Stimulated activated CD8-positive, alpha-beta memory T cell treated with anti-CD3 and anti-CD28 coated beads, Interleukin-4, amount 100 ng/mL, for 48 hours (primary cell): Measurements from ENCODE around the gene FAM81A.
"Not testable (repeated sequence)": the region's sequence is repeated elsewhere in the genome, so short reads cannot be mapped to it uniquely, and the experiment has no call there.

ENCODE experiments used
- DNase-seq: peaks from one replicate; pipeline ENCODE4 v3.0.0-alpha.2; 2020

FAM81A gene

DNA sequence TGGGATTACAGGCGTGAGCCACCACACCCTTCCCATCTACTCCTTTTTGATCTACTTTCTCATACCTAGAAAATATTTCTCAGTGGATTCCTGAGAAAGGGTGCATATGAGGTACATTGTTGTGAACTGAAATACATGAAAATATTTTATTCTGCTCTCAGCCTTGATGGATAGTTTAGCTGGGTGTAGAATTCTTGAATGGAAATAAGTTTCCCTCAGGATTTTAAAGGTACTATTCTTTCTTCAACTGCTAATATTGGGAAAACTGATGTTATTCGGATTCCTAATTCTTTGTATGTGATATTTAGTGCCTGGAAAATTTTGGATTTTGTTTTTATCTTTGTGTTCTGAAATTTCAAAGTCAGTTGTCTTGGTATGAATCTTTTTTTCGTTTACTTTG is 9.1 kb upstream of the FAM81A start:
- DNase-seq, result not testable (repeated sequence)

DNA sequence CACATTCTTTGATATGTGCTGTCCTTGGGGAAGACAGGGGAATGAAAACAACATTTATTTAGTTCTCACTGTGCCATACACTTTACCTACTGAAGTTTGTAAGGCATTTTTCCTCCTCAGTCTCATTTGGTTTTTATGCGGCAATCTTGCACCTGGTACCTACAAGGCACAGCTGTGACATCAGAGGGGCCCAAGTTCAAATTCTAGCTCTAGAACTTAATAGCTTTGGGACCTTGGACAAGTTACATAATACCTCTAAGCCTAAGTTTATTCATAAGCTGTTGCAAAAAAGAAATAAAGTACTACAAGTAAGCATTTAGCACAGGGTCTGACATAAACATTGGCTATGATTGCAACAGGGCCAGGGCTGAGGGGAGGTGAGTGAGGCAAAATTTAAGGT is 5.6 kb upstream of the FAM81A start:
- DNase-seq, result no peak

DNA sequence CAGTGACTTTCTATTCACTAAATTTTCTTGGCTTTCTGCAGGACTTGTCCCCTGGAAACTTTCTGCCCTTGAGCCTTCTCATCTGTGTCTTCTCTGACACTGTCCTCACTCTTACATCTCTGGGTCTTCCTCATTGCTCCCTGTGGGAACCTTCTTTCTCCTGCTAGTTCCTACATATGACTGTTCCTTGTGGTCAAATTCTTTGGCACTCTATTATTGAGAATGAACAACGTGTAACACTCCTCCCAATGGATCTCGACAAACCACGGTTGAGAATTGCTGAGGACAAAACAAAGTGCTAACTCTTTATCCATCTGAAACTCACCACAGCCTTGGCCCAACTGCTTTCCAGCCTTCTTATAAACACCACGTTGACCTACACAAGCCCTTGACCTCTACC is 3.5 kb upstream of the FAM81A start:
- DNase-seq, result no peak

DNA sequence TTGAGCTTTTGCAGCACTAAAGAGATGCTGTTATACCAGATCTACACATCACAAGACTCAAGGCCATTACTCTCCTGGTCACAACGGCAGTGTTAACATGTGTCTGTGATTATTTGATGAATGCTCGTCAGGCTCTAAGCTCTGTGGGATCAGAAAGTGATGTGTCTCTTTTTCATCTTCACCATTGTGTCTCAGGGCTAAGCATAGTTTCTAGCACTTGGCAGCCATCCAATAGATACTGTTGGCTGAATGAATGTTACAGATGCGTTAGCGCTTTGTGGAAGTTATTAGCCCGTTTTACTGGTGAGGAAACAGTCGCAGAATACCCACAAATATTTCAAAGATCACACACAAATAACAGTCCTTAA is 1.2 kb upstream of the FAM81A start:
- DNase-seq, result no peak

DNA sequence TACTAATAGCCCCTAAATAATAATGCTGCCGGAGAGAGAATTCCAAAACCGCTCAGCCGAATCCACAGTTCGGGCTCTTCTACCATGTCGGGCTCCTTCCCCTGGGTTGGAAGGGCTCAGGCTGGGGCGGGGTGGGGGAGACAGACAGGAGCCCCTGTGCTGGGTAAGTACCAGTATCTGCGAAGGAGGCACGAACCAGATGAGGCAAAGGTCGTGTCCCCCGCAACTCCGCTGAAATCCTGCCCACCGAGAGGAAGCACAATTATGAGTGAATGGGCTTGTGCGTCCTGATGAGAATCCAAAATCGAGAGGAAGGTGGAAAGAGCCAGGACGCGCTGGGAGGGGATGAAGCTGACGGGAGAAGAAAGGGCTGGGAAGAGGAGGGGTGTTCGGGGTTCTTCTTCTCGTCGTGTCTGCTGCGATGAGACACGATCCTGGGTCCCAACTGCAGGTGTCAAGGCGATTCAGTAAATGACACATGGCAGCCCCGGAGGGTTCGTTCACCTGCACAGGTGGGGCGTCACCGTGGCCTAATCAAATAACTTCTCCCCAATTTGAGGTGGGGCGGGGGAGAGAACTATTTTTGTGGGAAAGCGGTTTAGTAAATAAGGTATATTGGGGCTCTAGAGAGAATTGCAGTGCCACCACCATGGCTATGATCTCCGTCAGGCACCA is 707 bp upstream of the FAM81A start:
- DNase-seq, result no peak

DNA sequence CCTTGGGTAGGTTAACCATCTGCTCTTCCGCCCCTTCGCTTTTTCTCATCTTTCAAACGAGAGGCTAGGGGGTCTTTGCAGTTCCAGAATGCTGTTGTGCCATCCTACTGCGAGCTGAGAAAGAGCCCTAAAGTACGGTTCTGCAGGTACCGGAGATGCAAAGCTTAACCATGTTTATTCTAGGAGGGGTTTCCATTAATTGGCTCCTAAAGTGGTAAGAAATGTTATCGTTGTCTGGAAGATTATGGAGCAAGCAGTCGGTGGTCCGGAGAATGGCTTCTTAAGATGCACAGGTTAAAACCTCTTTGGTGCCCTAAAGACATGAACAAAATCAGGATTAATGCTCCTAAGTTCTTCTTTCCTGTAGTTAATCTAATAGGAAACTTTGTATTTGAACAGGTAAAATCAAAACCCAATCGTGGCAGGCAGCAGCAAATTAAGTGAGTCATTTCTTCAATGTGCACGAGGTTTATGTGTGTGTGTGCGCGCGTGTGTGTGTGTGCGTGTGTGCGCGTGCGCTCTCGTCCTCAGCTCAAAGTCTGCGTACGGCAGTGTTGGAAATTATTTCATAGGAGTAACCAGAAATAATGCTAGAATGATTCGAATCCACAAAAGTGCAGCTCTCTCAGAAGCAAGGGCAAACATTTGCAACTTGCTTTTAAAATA is 772 bp downstream of the FAM81A start:
- no peak for DNase-seq

DNA sequence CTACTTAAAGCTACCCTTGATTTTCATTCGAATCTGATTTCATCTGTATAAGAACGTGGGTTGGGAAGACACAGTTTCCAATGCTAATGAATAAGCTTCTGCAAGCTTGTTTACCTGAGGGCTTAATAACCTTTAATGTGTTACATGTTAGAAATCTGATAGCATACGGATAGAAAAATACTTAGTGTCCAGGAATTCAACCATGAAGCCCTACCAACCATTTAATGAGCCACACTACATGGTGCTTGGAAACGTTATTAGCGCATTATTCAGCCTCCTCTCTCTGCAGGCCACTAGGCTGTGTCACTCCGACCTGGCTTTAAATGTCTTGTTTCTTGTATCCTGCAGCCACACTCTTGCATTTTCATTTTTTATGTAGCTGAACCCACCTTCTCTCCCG is 1.6 kb downstream of the FAM81A start:
- no peak for DNase-seq

DNA sequence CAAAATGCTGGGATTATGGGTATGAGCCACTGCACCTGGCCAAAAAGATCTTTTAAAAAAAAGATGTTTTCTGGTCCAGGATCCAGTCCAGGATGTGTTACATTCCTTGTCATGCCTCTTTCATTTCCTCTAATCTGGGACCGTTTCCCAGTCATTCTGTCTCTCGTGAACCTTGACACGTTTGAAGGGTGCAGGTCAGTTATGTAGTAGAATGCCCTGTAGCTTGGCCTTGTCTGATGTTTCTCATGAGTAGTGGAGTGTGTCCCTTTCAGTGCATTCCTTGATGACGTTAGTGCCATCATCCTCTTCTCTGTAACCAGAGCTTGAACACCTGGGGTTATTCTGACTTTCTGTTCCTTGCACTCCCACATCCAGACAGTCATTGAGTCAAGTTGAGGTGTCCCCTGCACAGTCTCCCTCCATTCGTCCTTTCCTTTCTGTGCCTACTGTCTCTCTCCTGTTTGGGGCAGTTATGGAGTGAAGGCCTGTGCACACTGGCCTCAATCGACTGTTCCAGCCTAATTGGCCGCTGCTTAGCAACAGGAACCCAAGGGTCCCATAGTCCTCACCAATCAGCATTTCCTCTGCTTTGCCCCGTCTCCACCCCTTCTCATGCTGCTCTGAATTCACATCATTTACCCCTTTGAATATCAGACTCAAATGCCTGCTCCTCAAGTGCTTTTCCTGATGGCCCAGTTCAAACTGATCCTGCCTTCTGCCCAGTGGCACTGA is 5.5 kb downstream of the FAM81A start:
- no peak for DNase-seq

DNA sequence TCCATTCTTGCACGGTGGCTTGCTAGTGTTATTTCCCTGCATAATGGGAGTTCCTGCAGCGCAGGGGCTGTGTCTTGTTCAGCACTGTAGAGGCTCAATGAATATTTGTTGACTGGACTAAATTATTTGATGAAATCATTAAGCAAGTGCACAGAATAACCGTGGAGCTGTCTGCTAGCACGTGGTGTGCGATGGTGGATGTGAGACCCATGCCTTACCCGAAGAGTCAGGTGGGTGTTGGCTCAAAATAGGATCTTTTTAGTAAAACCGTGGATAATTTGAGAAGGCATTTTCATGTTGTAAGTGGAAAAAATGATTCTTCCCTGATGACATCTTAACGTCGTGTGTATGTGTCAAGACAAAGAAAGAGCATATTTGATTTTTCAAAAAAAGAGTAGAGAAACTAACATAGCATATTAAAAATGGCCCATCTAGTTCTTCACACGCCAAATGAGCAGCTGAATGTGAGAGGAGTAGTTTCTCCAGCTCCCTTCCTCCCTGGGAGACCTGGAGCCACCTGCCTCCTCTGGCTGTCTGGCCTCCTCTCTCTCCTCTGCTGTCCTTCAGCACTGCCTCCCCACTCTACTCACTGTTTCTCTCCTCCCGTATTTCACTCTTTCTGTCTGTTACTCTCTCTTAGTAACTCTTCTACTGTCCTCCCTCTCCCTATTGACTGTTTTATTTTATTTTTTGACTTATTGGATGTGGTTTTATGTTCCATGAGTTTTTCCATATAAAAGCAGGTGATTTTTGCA is 6.3 kb downstream of the FAM81A start:
- DNase-seq, result no peak

DNA sequence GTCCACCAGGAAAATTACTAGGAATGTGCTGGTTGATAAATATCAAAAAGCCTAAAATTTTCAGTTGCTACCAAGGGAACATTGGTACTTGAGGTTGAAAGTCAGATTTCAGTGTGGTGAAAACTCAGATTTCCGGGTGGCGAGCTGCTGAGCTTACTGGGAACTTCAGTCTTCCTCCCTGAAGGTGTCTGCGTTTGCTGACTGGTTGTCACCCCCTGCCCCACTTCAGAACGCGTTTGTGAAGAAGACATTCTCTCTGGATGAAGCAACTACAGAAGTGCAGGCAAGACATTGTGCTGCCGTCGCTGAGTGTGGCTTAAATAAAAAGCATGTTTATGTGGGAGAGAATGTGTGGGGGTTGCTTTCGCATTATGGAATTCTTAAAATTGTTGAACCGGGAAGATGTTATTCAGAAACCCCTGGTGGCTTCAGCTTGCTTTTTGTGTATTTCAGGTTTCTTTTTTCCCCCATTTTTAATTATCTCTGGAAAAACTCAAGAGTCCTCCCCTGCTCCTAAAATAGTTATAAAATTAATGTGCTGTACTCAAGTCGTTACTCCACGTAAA is 7.1 kb downstream of the FAM81A start:
- no peak for DNase-seq

DNA sequence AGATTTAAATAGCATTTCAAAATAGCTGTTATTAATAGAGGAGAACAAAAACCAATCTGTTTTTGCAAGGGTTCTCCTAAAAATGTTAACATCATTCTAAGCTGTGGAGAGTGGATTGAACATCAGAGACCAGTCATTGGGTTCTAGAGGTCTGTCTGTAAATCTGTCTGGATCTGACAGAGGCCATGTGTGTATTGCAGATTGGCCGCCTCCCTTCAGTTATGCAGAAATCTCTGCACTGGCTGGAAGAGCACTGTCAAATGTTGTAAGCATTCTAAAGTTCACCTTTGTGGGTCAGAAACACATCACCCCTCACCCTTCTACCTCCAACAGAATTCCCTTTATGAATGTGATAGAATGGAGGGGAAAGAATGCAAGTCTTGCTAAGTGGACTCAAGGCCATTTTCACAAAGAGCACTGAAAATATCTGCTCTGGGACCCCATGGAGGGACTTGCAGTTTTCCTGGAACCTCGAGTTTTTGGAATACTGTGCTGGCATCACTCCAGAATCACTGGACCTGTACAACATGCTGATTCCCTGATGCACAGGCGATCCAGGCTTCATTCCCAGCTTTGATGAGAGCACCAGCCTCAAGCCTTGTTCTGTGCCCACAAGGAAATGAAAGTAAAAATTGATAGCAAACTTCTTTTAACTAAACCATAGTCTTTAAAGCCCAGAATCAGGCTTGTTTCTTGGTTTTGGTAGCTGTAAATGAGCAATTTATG is 8.4 kb downstream of the FAM81A start:
- no peak for DNase-seq

DNA sequence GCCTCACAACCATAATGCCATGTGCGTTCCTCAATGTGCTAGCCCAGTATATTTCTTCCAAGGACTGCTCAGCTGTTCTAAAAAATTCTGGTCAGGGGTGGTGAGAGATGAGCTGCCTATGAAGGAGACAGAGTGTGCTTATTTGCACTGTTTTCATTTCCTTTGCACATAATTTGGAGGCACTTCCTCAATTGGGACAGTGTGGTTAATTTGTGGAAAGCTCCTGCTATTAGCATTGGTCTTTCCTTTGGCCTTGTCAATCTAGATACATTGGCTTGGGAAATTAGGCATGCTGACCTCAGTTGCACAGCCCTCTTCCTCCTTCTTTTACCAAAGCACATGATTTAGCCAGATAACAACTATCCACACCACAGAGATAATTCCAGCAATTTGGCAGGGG is 9.4 kb downstream of the FAM81A start:
- DNase-seq, result no peak

DNA sequence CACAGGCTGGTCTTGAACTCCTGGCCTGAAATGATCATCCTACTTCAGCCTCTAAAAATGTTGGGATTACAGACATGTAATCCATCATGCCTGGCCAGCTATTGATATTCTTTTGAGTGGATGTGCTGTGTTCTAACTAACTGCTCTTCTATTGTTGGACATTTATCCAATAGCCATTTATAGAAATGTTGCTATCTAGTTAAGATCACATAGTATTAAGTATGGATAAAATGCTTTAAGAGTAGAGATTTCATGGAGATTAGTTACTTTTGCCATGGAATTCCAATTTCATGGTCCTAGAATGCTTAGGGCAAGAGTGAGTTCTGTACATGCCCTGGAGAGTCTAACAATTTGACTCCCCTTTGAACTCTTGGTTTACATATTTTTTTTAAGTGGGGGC is 10.9 kb downstream of the FAM81A start:
- no peak for DNase-seq

DNA sequence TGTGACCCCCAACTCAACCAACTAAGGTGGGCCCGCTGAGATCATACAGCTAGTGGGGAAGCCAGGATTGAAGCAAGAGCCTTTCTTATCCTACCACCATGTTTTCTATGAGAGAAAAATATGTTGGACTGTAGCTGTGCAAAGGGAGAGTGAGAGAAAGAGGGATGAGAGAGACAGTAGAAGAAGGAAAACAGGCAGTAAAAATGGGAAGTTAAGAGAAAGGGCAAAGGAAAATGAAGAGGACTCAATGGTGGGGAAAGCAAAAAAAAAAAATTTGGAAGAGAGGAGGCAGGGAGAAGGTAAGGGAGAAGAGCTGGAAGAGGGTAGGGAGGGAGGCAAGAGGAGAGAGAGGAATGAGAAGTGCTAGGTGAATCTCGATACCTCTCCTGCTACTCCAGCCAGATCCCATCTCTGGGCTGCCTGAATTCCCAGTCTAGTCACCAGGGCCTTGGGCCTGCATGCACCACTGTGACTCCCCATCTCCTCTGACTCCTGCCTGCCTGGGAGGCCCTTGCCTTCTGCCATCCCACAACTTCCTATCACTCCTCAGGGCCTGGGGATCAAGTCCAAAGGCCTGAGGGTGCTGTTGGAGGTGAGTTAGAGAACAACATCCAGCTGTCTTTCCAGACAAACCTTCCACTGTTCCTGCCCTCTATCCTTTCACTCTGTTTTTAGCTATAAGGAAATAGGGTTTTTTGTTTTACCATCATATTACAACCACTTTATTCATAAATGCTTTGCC is 15.7 kb downstream of the FAM81A start:
- DNase-seq, result no peak

DNA sequence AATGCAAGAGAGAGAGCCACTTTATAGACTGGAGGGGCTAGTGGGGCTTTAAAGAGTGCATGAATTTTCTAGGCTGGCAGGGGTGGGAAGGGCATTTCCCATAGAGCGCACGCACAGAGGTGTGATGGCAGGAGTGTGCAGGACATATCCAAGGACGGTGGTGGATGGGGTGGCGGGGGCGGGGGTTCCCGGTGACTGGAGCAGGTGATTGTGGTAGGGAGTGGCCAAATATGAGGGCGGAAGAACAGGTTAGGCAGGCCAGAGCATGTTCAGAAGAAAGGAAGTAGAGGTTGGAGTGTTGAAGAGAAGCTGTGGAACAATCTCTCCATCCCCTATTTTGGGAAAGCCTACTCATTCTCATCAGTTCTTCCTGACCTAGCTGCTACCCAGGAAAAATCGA is 18.1 kb downstream of the FAM81A start:
- no peak for DNase-seq

DNA sequence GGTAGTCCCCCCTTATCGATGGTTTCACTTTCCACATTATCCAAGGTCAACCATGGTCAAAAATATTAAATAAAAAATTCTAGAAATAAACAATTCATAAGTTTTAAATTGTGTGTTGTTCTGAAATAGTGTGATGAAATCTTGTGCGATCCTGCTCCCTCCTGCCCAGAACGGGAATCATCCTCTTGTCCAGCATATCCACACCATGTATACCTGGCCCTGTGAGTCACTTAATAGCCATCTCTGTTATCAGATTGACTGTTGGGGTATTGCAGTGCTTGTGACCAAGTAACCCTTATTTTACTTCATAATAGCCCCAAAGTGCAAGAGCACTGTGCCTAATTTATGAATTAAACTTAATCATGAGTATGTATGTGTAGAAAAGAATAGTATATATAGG is 19.1 kb downstream of the FAM81A start:
- DNase-seq, result no peak

DNA sequence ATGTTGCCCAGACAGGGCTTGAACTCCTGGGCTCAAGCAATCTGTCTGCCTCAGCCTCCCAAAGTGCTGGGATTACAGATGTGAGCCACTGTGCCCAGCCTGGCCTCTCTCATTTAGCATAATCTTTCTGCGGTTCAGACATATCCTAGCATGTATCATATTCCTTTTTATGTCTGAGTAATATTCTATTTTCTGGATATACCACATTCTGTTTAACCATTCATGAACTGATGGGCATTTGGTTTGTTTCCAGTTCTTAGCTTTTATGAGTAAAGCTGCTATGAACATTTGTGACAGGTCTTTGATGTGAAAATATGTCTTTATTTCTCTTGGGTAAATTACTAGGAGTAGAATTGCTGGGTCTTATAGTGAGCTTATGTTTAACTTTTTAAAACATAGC is 23.5 kb downstream of the FAM81A start:
- DNase-seq, result no peak

DNA sequence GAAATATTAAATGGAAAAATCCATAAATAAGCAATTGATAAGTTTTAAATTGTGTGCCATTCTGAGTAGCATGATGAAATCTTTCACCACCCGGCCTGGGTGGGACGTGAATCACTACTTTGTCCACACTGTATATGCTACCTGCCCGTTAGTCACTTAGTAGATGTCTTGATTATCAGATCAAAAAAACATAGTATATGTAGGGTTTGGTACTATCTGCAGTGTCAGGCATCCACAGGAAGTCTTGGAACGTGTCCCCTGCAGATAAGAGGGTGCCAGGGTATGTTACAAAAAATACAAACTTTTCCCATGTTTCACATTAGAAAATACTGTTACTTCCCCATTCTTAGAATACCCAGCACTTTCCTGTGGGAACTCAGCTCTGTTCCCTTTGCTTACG is 35.2 kb downstream of the FAM81A start:
- DNase-seq, result no peak

DNA sequence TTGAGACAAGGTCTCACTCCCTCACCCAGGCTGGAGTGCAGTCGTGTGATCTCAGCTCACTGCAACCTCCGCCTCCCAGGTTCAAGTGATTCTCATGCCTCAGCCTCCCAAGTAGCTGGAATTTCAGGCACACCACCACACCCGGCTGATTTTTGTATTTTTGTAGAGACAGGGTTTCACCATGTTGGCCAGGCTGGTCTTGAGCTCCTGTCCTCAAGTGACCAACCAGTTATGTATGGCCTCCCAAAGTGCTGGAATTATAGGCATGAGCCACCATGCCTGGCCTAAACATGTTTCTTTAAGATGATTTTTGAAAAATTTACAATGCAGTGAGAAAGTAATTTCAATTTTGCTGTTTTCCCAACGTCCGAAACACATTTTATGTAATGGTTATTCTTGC is 37.2 kb downstream of the FAM81A start:
- DNase-seq, result not testable (repeated sequence)

DNA sequence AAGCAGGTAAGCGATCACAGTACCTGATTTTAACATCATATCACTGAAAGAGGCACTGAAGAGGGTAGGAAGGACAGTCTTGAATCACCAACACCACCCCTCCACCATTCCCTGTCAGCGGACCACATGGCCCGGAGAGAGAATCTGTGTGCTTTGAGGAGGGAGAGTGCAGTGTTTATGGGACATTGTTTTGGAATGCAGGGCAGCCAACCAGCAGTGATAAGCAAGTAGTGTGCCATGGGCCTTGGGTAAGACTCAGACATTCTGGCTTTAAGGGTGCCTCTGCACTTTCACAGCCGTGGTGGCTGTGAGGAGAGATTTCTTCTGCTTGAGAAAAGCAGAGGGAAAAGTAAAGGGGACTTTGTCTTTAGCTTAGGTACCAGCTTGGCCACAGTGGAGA is 46.4 kb downstream of the FAM81A start:
- DNase-seq, result no peak

DNA sequence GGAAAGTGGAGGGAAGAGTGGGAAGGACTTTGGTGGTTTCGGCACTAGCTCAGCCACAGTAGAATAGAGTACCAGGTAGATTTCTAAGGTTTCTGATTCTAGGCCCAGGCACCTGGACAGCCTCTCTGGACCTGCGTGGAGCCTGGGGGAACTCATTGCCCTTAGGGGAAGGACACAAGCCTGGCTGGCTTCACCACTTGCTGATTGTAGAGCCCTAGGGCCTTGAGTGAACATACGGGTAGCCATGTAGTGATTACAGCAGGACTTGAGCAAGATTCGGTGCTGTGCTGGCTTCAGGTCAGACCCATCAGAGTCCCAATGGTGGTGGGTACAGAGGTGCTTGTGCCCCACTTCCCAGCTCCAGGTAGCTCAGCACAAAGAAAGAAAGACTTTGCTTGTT is 47.0 kb downstream of the FAM81A start:
- no peak for DNase-seq

DNA sequence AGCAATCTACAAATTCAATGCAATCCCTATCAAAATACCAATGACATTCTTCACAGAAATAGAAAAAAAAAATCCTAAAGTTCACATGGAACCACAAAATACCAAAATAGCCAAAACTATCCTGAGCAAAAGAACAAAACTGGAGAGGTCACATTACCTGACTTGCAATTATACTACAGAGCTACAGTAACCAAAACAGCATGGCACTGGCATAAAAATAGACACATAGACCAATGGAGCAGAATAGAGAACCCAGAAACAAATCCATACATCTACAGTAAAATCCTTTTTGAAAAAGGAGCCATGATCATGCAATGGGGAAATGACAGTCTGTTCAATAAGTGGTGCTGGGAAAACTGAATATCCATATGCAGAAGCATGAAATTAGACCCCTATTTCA is 51.5 kb downstream of the FAM81A start:
- DNase-seq, result not testable (repeated sequence)
